Body of pancreas (tissue), 4 donors: Measurements from ENCODE around the gene NFKB2. TPM values are rescaled to one million over a fixed set of nuclear protein-coding genes. Genes with fewer than 3 reads are reported as not detected.

Source experiments
- ATAC-seq: fragments of 150-250 bp; one replicate; pipeline ENCODE4 v1.9.1; 2016
- DNase-seq, 4 donors: peaks; one replicate each; pipeline ENCODE4 v3.0.0-alpha.2; 2019
- H3K27ac ChIP-seq, 4 donors: fragments of 200-600 bp; sonication (generic); 1 replicate in 3 of 4; 2 replicates in 1 of 4; pipeline versions ENCODE4 v1.5.1 to v1.6.1; 2016 to 2019; ENCODE audit warnings: mild to moderate bottlenecking in 1 of 4, mixed read lengths in 1 of 4, moderate library complexity in 1 of 4
- H3K27me3 ChIP-seq, 2 donors: fragments of 200-600 bp; sonication (generic); one replicate each; pipeline ENCODE4 v1.6.0; 2016; ENCODE audit warnings: mild to moderate bottlenecking in 1 of 2
- H3K36me3 ChIP-seq, 2 donors: fragments of 200-600 bp; sonication (generic); replicated peaks in 1 of 2; 2 replicates each; pipeline ENCODE4 v1.5.1; 2016; ENCODE audit warnings: low read depth in 2 of 2; ENCODE audit not compliant: insufficient read depth in 1 of 2
- H3K4me1 ChIP-seq: fragments of 200-600 bp; sonication (generic); one replicate; pipeline ENCODE4 v1.6.0; 2016
- H3K4me3 ChIP-seq, 2 donors: fragments of 200-600 bp; sonication (generic); 1 replicate in 1 of 2; 2 replicates in 1 of 2; pipeline ENCODE4 v1.5.1; 2016 to 2019
- H3K9me3 ChIP-seq, 3 donors: fragments of 200-600 bp; sonication (generic); 1 replicate in 2 of 3; 2 replicates in 1 of 3; pipeline ENCODE4 v1.5.1; 2016
- CTCF ChIP-seq, 7 experiments: fragments of 450-650 bp in 4 of 7; fragments of 200-600 bp in 3 of 7; sonication (generic) in 3 of 7; IDR thresholded peaks; one replicate each; pipeline ENCODE4 v1.5.1; 2016 to 2019; ENCODE audit warnings: antibody characterized with exemption in 7 of 7
- POLR2A ChIP-seq, 3 donors: fragments of 450-650 bp; IDR thresholded peaks; one replicate each; pipeline ENCODE4 v1.6.1; 2016; ENCODE audit warnings: antibody characterized with exemption in 3 of 3, mild to moderate bottlenecking in 2 of 3
- WGBS, 2 donors: methylation state at CpG; one replicate each; pipeline ENCODE4 v1.1.5; 2017; 5-methylcytosine and 5-hydroxymethylcytosine counted together
- intact Hi-C: fragments of 100-400 bp; cut with DNase I; formaldehyde crosslinking; loops from one replicate; pipeline ENCODE4 v1.15.1; 2023
- total RNA-seq, 2 donors: library from RNA; depleted of rRNA; stranded (reverse); fragments of >200 nt; gene quantifications; one replicate each; pipeline ENCODE4 v1.1.0, GENCODE V29; 2016

The NFKB2 gene
- total RNA-seq, 2 donors from 2014 or later, result 17.9 to 30.0 TPM

GRCh38 chr10:102406815-102407214, 11.3 kb downstream of the NFKB2 start:
- no peak for DNase-seq
- Histone ChIP-seq H3K27ac (no peak overlapping the region), H3K9me3 (no peaks in the 10 kb centered on the region), H3K4me3 (no peak overlapping the region), H3K27me3 (peaks cover 0 to 21% of the 10 kb centered on the region in 2 donors), H3K36me3 (peaks cover 0 to 1% of the 10 kb centered on the region in 2 donors), H3K4me1 (peaks cover 25% of the 10 kb centered on the region)
- no peak for TF ChIP-seq POLR2A (IDR thresholded peaks at IDR 0.05)
- no peak for TF ChIP-seq CTCF (IDR thresholded peaks at IDR 0.05)
- intact Hi-C loops, result no loop called here
- no peak for ATAC-seq
- 73 to 100% methylated on average over 1 to 2 of the region's 2 CpGs for WGBS, 2 donors

- Histone ChIP-seq H3K9me3 (no peaks in the 10 kb centered on the region), H3K27ac (no peak overlapping the region), H3K27me3 (peaks cover 0 to 27% of the 10 kb centered on the region in 2 donors), H3K4me1 (peaks cover 25% of the 10 kb centered on the region), H3K4me3 (no peak overlapping the region), H3K36me3 (no peaks in the 10 kb centered on the region)
- intact Hi-C loops, result no loop called here
- DNase-seq, result no peak
- ATAC-seq, result no peak
- WGBS, 2 donors, result 71 to 75% methylated on average over 10 to 13 of the region's 13 CpGs
- TF ChIP-seq CTCF (IDR thresholded peaks at IDR 0.05) (no peak), POLR2A (IDR thresholded peaks at IDR 0.05) (no peak)
These were observed 12.1 kb downstream of the NFKB2 start for GRCh38 chr10:102407425-102408130.

GRCh38 chr10:102408131-102408727, 12.7 kb downstream of the NFKB2 start:
- intact Hi-C loops, result no loop called here
- no peak overlapping the region for H3K27ac ChIP-seq
- TF ChIP-seq CTCF (IDR thresholded peaks at IDR 0.05) (no peak), POLR2A (IDR thresholded peaks at IDR 0.05) (no peak)
- DNase-seq (no peak), ATAC-seq (no peak)
- WGBS, 2 donors, result 47 to 59% methylated on average over 9 to 14 of the region's 14 CpGs
- H3K4me1 ChIP-seq, result peaks cover 25% of the 10 kb centered on the region
- H3K9me3 ChIP-seq, result no peaks in the 10 kb centered on the region
- no peaks in the 10 kb centered on the region for H3K36me3 ChIP-seq
- peaks cover 0 to 33% of the 10 kb centered on the region in 2 donors for H3K27me3 ChIP-seq
- H3K4me3 ChIP-seq, result no peak overlapping the region

GRCh38 chr10:102408728-102409603, 13.5 kb downstream of the NFKB2 start:
- intact Hi-C loops, result no loop called here
- peaks cover 0 to 35% of the 10 kb centered on the region in 2 donors for H3K27me3 ChIP-seq

More at GRCh38 chr10:102408728-102409603, 13.5 kb downstream of the NFKB2 start:
- WGBS, 2 donors, result 0 to 1% methylated on average over 6 to 83 of the region's 103 CpGs
- ATAC-seq (peak; percentile 24), DNase-seq (peak in 2 of 4 donors; percentile 40 to 47)
- Histone ChIP-seq H3K4me3 (peak overlapping the region in 1 of 2 donors; percentile 12), H3K4me1 (peaks cover 20% of the 10 kb centered on the region), H3K27ac (no peak overlapping the region), H3K9me3 (no peaks in the 10 kb centered on the region), H3K36me3 (no peaks in the 10 kb centered on the region)
- no peak for TF ChIP-seq CTCF (IDR thresholded peaks at IDR 0.05)
- TF ChIP-seq POLR2A (IDR thresholded peaks at IDR 0.05), result peak in 1 of 3 donors; percentile 21
